A673 (cell line): ENCODE results near the gene GRIK4. TPM values are rescaled to one million over a fixed set of nuclear protein-coding genes. Genes with fewer than 3 reads are reported as not detected.
A peak's percentile ranks its signal among the peaks of the same experiment; 100 is the strongest.

ENCODE experiments used
- BruUV-seq: library from RNA; stranded (reverse); fragments of 400-500 nt; replicated peaks from 2 replicates; lab custom pipeline; 2021; lab: Mats Ljungman, UMichigan
- CTCF ChIA-PET: fragments of 300-600 bp; sonication (Branson Sonifier 250); formaldehyde crosslinking; loops from one replicate; lab custom pipeline; 2022; ENCODE audit warnings: antibody characterized with exemption; lab: Charles Lee
- POLR2A ChIA-PET: fragments of 300-600 bp; sonication (Branson Sonifier 250); formaldehyde crosslinking; loops from one replicate; lab custom pipeline; 2022; ENCODE audit warnings: antibody characterized with exemption; ENCODE audit not compliant: low non-redundant PET; lab: Charles Lee
- DNase-seq: peaks from one replicate; pipeline ENCODE4 v3.0.0-alpha.2; 2015; ENCODE audit warnings: low spot score
- H3K27ac ChIP-seq: fragments of 200-600 bp; sonication (generic); 2 replicates; pipeline ENCODE4 v1.5.1; 2016; ENCODE audit warnings: mixed run types, low read depth, mild to moderate bottlenecking, mixed read lengths, antibody characterized with exemption, low read length; ENCODE audit not compliant: poor library complexity, severe bottlenecking
- H3K27me3 ChIP-seq: fragments of 200-600 bp; sonication (generic); replicated peaks from 2 replicates; pipeline ENCODE4 v1.6.1; 2017; ENCODE audit warnings: mixed run types, low read depth, mild to moderate bottlenecking, mixed read lengths, antibody characterized with exemption, low read length; ENCODE audit not compliant: insufficient read depth, poor library complexity
- H3K36me3 ChIP-seq: fragments of 200-600 bp; sonication (generic); 2 replicates; pipeline ENCODE4 v1.6.1; 2016; ENCODE audit warnings: mixed run types, mild to moderate bottlenecking, mixed read lengths, antibody characterized with exemption, low read length; ENCODE audit not compliant: insufficient read depth, poor library complexity, severe bottlenecking
- H3K4me1 ChIP-seq: fragments of 200-600 bp; sonication (generic); 2 replicates; pipeline ENCODE4 v1.6.1; 2017; ENCODE audit warnings: mixed run types, mild to moderate bottlenecking, mixed read lengths, antibody characterized with exemption, low read length; ENCODE audit not compliant: insufficient read depth, poor library complexity, severe bottlenecking
- H3K4me3 ChIP-seq: fragments of 200-600 bp; sonication (generic); 2 replicates; pipeline ENCODE4 v1.5.1; 2016; ENCODE audit warnings: low read depth, mixed run types, mild to moderate bottlenecking, mixed read lengths, low read length; ENCODE audit not compliant: poor library complexity, severe bottlenecking
- H3K9me3 ChIP-seq: fragments of 200-600 bp; sonication (generic); 2 replicates; pipeline ENCODE4 v1.6.1; 2016; ENCODE audit warnings: mixed run types, low read depth, mild to moderate bottlenecking, mixed read lengths, antibody characterized with exemption, low read length; ENCODE audit not compliant: poor library complexity, severe bottlenecking
- CTCF ChIP-seq: fragments of 300-800, 200-600 bp; sonication (generic); conservative IDR thresholded peaks from 2 replicates; pipeline ENCODE4 v1.5.1; 2017; ENCODE audit warnings: low read depth, mild to moderate bottlenecking, antibody characterized with exemption, low read length, moderate library complexity, mixed read lengths
- EZH2 ChIP-seq: fragments of 200-600 bp; sonication (generic); IDR thresholded peaks from 2 replicates; pipeline ENCODE4 v1.6.1; 2017; ENCODE audit warnings: borderline replicate concordance, low read depth, mild to moderate bottlenecking, mixed read lengths, antibody characterized with exemption, low read length; ENCODE audit not compliant: poor library complexity, severe bottlenecking
- intact Hi-C: fragments of 100-400 bp; cut with micrococcal nuclease; formaldehyde crosslinking; loops from one replicate; pipeline ENCODE4 v1.10.0; 2022; ENCODE audit not compliant: unreplicated experiment
- total RNA-seq: library from RNA; stranded (reverse); gene quantifications from 2 replicates; pipeline ENCODE4 v1.2.3, GENCODE V29; 2021

The GRIK4 gene
- total RNA-seq, 1 experiment from 2014 or later, result not detected

- intact Hi-C loops, result no loop called here
- H3K4me3 ChIP-seq, result no peak overlapping the region
- H3K9me3 ChIP-seq, result no peaks in the 10 kb centered on the region
- no peak for TF ChIP-seq EZH2
- no peak for TF ChIP-seq CTCF
- no peak overlapping the region for H3K27ac ChIP-seq
- no TSS peak for BruUV-seq
- CTCF ChIA-PET, result no interaction called here
- peaks cover 25% of the 10 kb centered on the region for H3K27me3 ChIP-seq
- POLR2A ChIA-PET, result no interaction called here
- H3K36me3 ChIP-seq, result no peaks in the 10 kb centered on the region
- no peak for DNase-seq
- no peaks in the 10 kb centered on the region for H3K4me1 ChIP-seq
Observed at GRCh38 chr11:120505801-120506425, 5.6 kb upstream of the GRIK4 start.

GRCh38 chr11:120509346-120510053 is 2.0 kb upstream of the GRIK4 start:
- intact Hi-C loops, result loop anchor here (2.0 kb wide), 3 partner anchors 419 to 685 kb away; no protein-coding TSS in a partner anchor
- Histone ChIP-seq H3K36me3 (no peaks in the 10 kb centered on the region), H3K9me3 (no peaks in the 10 kb centered on the region), H3K27ac (no peak overlapping the region), H3K4me1 (no peaks in the 10 kb centered on the region), H3K4me3 (no peak overlapping the region), H3K27me3 (peaks cover 48% of the 10 kb centered on the region)
- TF ChIP-seq EZH2, result no peak
- no peak for TF ChIP-seq CTCF
- POLR2A ChIA-PET, result no interaction called here
- DNase-seq, result no peak
- CTCF ChIA-PET, result interaction anchor here (1.0 to 2.3 kb wide), 2 partner anchors 175 to 176 kb away, joined by 3 to 20 read pairs; no protein-coding TSS in a partner anchor
- no TSS peak for BruUV-seq

- intact Hi-C loops, result loop anchor here (1.0 to 2.0 kb wide), 5 partner anchors 175 to 684 kb away; no protein-coding TSS in a partner anchor
- Histone ChIP-seq H3K9me3 (no peaks in the 10 kb centered on the region), H3K4me1 (no peaks in the 10 kb centered on the region), H3K27ac (no peak overlapping the region), H3K36me3 (no peaks in the 10 kb centered on the region), H3K27me3 (peaks cover 46% of the 10 kb centered on the region), H3K4me3 (peak overlapping the region; percentile 41)
- ChIA-PET CTCF (interaction anchor here (0.8 to 2.3 kb wide), 2 partner anchors 151 to 174 kb away, joined by 3 to 20 read pairs; no protein-coding TSS in a partner anchor), POLR2A (no interaction called here)
- no peak for TF ChIP-seq EZH2
- no peak for TF ChIP-seq CTCF
- no peak for DNase-seq
- no TSS peak for BruUV-seq
Observed at GRCh38 chr11:120510406-120511115, 987 bp upstream of the GRIK4 start.
